GM19238 (cell line): ENCODE measurements around the gene CYTIP.

Experiments used
- DNase-seq: peaks from one replicate; pipeline ENCODE4 v3.0.0; 2011; ENCODE audit warnings: low spot score; ENCODE audit not compliant: insufficient read length

The CYTIP gene

GRCh38 chr2:157463002-157463401 is 19.1 kb upstream of the CYTIP start:
- no peak for DNase-seq

- no peak for DNase-seq
Observed at GRCh38 chr2:157460897-157461296, 17.0 kb upstream of the CYTIP start.

- DNase-seq = no peak
Observed at GRCh38 chr2:157460384-157460837, 16.5 kb upstream of the CYTIP start.

- no peak for DNase-seq
Observed at GRCh38 chr2:157459486-157459885, 15.6 kb upstream of the CYTIP start.

GRCh38 chr2:157447741-157448140 is 3.9 kb upstream of the CYTIP start:
- DNase-seq = no peak

- no peak for DNase-seq
Observed at GRCh38 chr2:157447031-157447430, 3.1 kb upstream of the CYTIP start.

GRCh38 chr2:157444641-157445040 is 752 bp upstream of the CYTIP start:
- no peak for DNase-seq

GRCh38 chr2:157443090-157443489 is 799 bp downstream of the CYTIP start:
- DNase-seq = no peak

GRCh38 chr2:157442636-157443035 is 1.3 kb downstream of the CYTIP start:
- DNase-seq = no peak

- no peak for DNase-seq
Observed at GRCh38 chr2:157442191-157442590, 1.7 kb downstream of the CYTIP start.

GRCh38 chr2:157441072-157441454 is 2.8 kb downstream of the CYTIP start:
- DNase-seq = no peak

GRCh38 chr2:157440404-157441071 is 3.4 kb downstream of the CYTIP start:
- DNase-seq = no peak

- DNase-seq = no peak
Observed at GRCh38 chr2:157439824-157440186, 4.1 kb downstream of the CYTIP start.

GRCh38 chr2:157438863-157439823 is 4.7 kb downstream of the CYTIP start:
- DNase-seq = no peak

GRCh38 chr2:157433394-157433793 is 10.5 kb downstream of the CYTIP start:
- DNase-seq = no peak

- no peak for DNase-seq
Observed at GRCh38 chr2:157432475-157433106, 11.3 kb downstream of the CYTIP start.

GRCh38 chr2:157431176-157431575 is 12.7 kb downstream of the CYTIP start:
- no peak for DNase-seq

GRCh38 chr2:157428500-157429175 is 15.3 kb downstream of the CYTIP start:
- DNase-seq = no peak

GRCh38 chr2:157427922-157428303 is 16.0 kb downstream of the CYTIP start:
- DNase-seq = no peak

- DNase-seq = no peak
Observed at GRCh38 chr2:157427003-157427921, 16.6 kb downstream of the CYTIP start.
